Neural cell (in vitro differentiated cells): ENCODE measurements around the gene MLPH. TPM values are rescaled to one million over a fixed set of nuclear protein-coding genes. Genes with fewer than 3 reads are reported as not detected.

Source experiments
- H2AFZ ChIP-seq: fragments of 200-600, 300-800 bp; sonication (generic), shearing (Covaris generic); 2 replicates; pipeline ENCODE4 v1.6.0; 2014; ENCODE audit warnings: low read depth, mild to moderate bottlenecking, antibody characterized with exemption, low read length, moderate library complexity
- H3F3A ChIP-seq: fragments of 200-600 bp; shearing (Covaris generic); 2 replicates; pipeline ENCODE4 v1.6.1; 2016; ENCODE audit warnings: mild to moderate bottlenecking, moderate library complexity, mixed read lengths, antibody characterized with exemption, low read length; ENCODE audit not compliant: insufficient read depth, poor library complexity, severe bottlenecking
- H3K27ac ChIP-seq: fragments of 200-600, 300-800 bp; sonication (generic), shearing (Covaris generic); 2 replicates; pipeline ENCODE4 v1.5.1; 2014; ENCODE audit warnings: mild to moderate bottlenecking, low read length, moderate library complexity
- H3K27me3 ChIP-seq: fragments of 300-800, 200-600 bp; sonication (generic), shearing (Covaris generic); 2 replicates; pipeline ENCODE4 v1.6.0; 2014; ENCODE audit warnings: mild to moderate bottlenecking, low read depth, low read length, moderate library complexity; ENCODE audit not compliant: insufficient read depth
- H3K36me3 ChIP-seq: fragments of 300-800, 200-600 bp; sonication (generic), shearing (Covaris generic); 2 replicates; pipeline ENCODE4 v1.5.1; 2014; ENCODE audit warnings: mild to moderate bottlenecking, antibody characterized with exemption, low read length, moderate library complexity; ENCODE audit not compliant: insufficient read depth
- H3K4me2 ChIP-seq: fragments of 300-800, 200-600 bp; sonication (generic), shearing (Covaris generic); 2 replicates; pipeline ENCODE4 v1.6.0; 2014; ENCODE audit warnings: mild to moderate bottlenecking, low read length
- H3K4me3 ChIP-seq: fragments of 300-800, 200-600 bp; sonication (generic), shearing (Covaris generic); 2 replicates; pipeline ENCODE4 v1.5.1; 2014; ENCODE audit warnings: mild to moderate bottlenecking, low read length, moderate library complexity
- H3K79me2 ChIP-seq: fragments of 200-600 bp; shearing (Covaris generic); replicated peaks from 2 replicates; pipeline ENCODE4 v1.6.0; 2014; ENCODE audit warnings: mild to moderate bottlenecking, low read length, moderate library complexity; ENCODE audit not compliant: insufficient read depth
- H3K9ac ChIP-seq: fragments of 300-800, 200-600 bp; sonication (generic), shearing (Covaris generic); 2 replicates; pipeline ENCODE4 v1.6.1; 2016; ENCODE audit warnings: mild to moderate bottlenecking, low read length, mixed read lengths
- H3K9me2 ChIP-seq: fragments of 200-600 bp; shearing (Covaris generic); 2 replicates; pipeline ENCODE4 v1.6.1; 2016; ENCODE audit warnings: mild to moderate bottlenecking, low read length, mixed read lengths; ENCODE audit not compliant: insufficient read depth
- H3K9me3 ChIP-seq: fragments of 200-600, 300-800 bp; sonication (generic), shearing (Covaris generic); 2 replicates; pipeline ENCODE4 v1.6.1; 2016; ENCODE audit warnings: mild to moderate bottlenecking, mixed run types, low read length, moderate library complexity, mixed read lengths
- H4K20me1 ChIP-seq: fragments of 200-600 bp; shearing (Covaris generic); 2 replicates; pipeline ENCODE4 v1.6.1; 2016; ENCODE audit warnings: mild to moderate bottlenecking, mixed run types; ENCODE audit not compliant: insufficient read depth
- EP300 ChIP-seq: fragments of 450-650 bp; conservative IDR thresholded peaks from 2 replicates; pipeline ENCODE4 v1.6.1; 2014; ENCODE audit warnings: antibody characterized with exemption, mild to moderate bottlenecking, moderate library complexity; ENCODE audit not compliant: poor library complexity, severe bottlenecking
- EZH2 ChIP-seq: fragments of 200-600, 300-800 bp; shearing (Covaris generic), sonication (generic); IDR thresholded peaks from 2 replicates; pipeline ENCODE4 v1.6.1; 2014; ENCODE audit warnings: antibody characterized with exemption, low read length, borderline replicate concordance, mild to moderate bottlenecking; ENCODE audit not compliant: insufficient read depth, poor library complexity, severe bottlenecking
- MXI1 ChIP-seq: fragments of 450-650 bp; conservative IDR thresholded peaks from 2 replicates; pipeline ENCODE4 v1.6.1; 2014; ENCODE audit warnings: antibody characterized with exemption, mild to moderate bottlenecking; ENCODE audit not compliant: poor library complexity, severe bottlenecking
- POLR2AphosphoS5 ChIP-seq: IDR thresholded peaks from 2 replicates; pipeline ENCODE4 v1.6.1; 2012
- RAD21 ChIP-seq: fragments of 450-650 bp; conservative IDR thresholded peaks from 2 replicates; pipeline ENCODE4 v1.6.1; 2014; ENCODE audit warnings: antibody characterized with exemption, mild to moderate bottlenecking, moderate library complexity
- SMC3 ChIP-seq: fragments of 450-650 bp; conservative IDR thresholded peaks from 2 replicates; pipeline ENCODE4 v1.6.1; 2014; ENCODE audit warnings: antibody characterized with exemption, mild to moderate bottlenecking, moderate library complexity; ENCODE audit not compliant: poor library complexity
- TAF1 ChIP-seq: IDR thresholded peaks from 2 replicates; pipeline ENCODE4 v1.6.1; 2012; ENCODE audit warnings: low read depth
- polyA plus RNA-seq: library from polyadenylated mRNA; depleted of rRNA; stranded (reverse); fragments of >200 nt; gene quantifications from 2 replicates; pipeline ENCODE4 v1.2.3, GENCODE V29; 2014
- TF ChIP-seq, protein P1 (sequence below): fragments of 450-650 bp; IDR thresholded peaks from 2 replicates; pipeline ENCODE4 v1.5.1; 2014; ENCODE audit warnings: antibody characterized with exemption, mild to moderate bottlenecking, moderate library complexity; ENCODE audit not compliant: poor library complexity, severe bottlenecking
- TF ChIP-seq, protein P2 (sequence below): IDR thresholded peaks from 2 replicates; pipeline ENCODE4 v1.6.1; 2012; ENCODE audit warnings: borderline replicate concordance

MLPH gene
- polyA plus RNA-seq, 1 donor from 2014 or later, result not detected

DNA sequence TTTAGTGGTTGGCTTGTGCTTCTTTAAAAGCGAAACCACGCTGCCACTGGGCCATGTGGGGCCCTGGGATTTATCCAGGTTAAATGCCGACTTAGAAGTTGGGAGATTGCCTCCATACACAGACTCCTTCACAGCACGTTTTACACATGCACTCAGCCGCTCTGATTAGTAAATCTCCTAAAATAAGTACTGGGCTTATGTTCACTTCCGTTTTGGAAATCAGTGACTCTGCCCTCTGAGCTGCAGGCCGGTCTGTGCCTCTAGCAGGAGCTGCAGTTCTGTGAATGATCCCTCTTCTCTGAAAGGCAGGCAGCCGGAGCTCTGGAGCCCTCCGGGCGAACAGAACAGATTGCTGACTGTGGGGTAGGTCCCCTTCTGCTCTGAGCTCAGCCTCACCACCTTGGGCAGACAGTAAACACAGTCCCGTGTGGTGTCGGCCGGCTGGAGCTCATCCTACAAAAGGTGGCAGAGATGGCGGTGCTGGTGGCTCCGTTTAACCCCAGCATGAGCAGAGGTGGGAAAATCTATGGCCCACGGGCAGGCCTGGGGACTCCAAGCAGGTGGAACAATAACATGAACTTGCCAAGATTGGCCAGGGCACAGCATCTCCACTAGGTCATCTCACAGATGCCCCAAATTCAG is 113.3 kb downstream of the MLPH start:
- Histone ChIP-seq H2AFZ (no peak overlapping the region), H3F3A (no peaks in the 10 kb centered on the region), H3K9me2 (no peaks in the 10 kb centered on the region), H3K36me3 (no peaks in the 10 kb centered on the region), H3K4me3 (no peak overlapping the region), H3K4me2 (no peak overlapping the region), H3K9me3 (no peaks in the 10 kb centered on the region), H3K79me2 (no peaks in the 10 kb centered on the region), H3K9ac (no peak overlapping the region), H3K27ac (no peak overlapping the region), H4K20me1 (no peaks in the 10 kb centered on the region), H3K27me3 (no peaks in the 10 kb centered on the region)
- TF ChIP-seq SMC3, result no peak
- TF ChIP-seq, protein P1, sequence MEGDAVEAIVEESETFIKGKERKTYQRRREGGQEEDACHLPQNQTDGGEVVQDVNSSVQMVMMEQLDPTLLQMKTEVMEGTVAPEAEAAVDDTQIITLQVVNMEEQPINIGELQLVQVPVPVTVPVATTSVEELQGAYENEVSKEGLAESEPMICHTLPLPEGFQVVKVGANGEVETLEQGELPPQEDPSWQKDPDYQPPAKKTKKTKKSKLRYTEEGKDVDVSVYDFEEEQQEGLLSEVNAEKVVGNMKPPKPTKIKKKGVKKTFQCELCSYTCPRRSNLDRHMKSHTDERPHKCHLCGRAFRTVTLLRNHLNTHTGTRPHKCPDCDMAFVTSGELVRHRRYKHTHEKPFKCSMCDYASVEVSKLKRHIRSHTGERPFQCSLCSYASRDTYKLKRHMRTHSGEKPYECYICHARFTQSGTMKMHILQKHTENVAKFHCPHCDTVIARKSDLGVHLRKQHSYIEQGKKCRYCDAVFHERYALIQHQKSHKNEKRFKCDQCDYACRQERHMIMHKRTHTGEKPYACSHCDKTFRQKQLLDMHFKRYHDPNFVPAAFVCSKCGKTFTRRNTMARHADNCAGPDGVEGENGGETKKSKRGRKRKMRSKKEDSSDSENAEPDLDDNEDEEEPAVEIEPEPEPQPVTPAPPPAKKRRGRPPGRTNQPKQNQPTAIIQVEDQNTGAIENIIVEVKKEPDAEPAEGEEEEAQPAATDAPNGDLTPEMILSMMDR, result no peak
- TF ChIP-seq EP300, result no peak
- no peak for TF ChIP-seq EZH2
- TF ChIP-seq POLR2AphosphoS5, result no peak
- no peak for TF ChIP-seq RAD21
- no peak for TF ChIP-seq TAF1
- TF ChIP-seq MXI1, result no peak
- TF ChIP-seq, protein P2, sequence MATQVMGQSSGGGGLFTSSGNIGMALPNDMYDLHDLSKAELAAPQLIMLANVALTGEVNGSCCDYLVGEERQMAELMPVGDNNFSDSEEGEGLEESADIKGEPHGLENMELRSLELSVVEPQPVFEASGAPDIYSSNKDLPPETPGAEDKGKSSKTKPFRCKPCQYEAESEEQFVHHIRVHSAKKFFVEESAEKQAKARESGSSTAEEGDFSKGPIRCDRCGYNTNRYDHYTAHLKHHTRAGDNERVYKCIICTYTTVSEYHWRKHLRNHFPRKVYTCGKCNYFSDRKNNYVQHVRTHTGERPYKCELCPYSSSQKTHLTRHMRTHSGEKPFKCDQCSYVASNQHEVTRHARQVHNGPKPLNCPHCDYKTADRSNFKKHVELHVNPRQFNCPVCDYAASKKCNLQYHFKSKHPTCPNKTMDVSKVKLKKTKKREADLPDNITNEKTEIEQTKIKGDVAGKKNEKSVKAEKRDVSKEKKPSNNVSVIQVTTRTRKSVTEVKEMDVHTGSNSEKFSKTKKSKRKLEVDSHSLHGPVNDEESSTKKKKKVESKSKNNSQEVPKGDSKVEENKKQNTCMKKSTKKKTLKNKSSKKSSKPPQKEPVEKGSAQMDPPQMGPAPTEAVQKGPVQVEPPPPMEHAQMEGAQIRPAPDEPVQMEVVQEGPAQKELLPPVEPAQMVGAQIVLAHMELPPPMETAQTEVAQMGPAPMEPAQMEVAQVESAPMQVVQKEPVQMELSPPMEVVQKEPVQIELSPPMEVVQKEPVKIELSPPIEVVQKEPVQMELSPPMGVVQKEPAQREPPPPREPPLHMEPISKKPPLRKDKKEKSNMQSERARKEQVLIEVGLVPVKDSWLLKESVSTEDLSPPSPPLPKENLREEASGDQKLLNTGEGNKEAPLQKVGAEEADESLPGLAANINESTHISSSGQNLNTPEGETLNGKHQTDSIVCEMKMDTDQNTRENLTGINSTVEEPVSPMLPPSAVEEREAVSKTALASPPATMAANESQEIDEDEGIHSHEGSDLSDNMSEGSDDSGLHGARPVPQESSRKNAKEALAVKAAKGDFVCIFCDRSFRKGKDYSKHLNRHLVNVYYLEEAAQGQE, result no peak

GRCh38 chr2:237601453-237602116 is 114.5 kb downstream of the MLPH start:
- Histone ChIP-seq H3F3A (no peaks in the 10 kb centered on the region), H3K9me2 (no peaks in the 10 kb centered on the region), H3K36me3 (no peaks in the 10 kb centered on the region), H4K20me1 (no peaks in the 10 kb centered on the region), H2AFZ (no peak overlapping the region), H3K27me3 (no peaks in the 10 kb centered on the region), H3K4me2 (no peak overlapping the region), H3K79me2 (no peaks in the 10 kb centered on the region), H3K9ac (no peak overlapping the region), H3K27ac (no peak overlapping the region), H3K4me3 (no peak overlapping the region), H3K9me3 (no peaks in the 10 kb centered on the region)
- TF ChIP-seq, protein P2, result no peak
- TF ChIP-seq, protein P1, result no peak
- TF ChIP-seq SMC3 (no peak), EP300 (no peak), POLR2AphosphoS5 (no peak), EZH2 (no peak), MXI1 (no peak), TAF1 (no peak), RAD21 (no peak)
